ENCODE results near the gene VGLL4.

Gene VGLL4

DNA sequence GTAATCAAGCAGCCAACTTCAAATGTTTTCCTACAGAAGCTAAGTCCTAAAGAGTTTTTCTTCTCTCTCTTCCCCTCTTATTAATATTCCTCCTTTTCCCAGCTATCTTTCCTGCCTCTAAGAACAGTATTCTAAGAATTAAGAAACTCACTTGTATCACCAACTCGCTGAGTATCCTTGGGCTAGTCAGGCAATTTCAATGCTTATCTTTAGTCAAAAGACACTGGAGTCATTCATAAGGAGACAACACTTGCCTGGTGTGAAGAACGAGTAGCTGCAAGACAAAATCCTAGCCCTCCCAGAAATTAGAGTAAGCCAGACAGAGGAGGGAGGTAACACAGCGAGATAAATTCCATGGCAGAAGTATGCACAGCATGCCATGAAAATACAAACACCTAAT lies 10.7 kb downstream of the VGLL4 start:
- H3K4me3 ChIP-seq (ENCODE audit: low read length, poor library complexity, severe bottlenecking): peak overlapping the region; percentile 85
- H3K36me3 ChIP-seq (ENCODE audit: insufficient read depth, low read length): peaks cover 8% of the 10 kb centered on the region; the same call in 1 of the 2 replicates
- peaks cover 100% of the 10 kb centered on the region for H3K79me2 ChIP-seq (ENCODE audit: insufficient read depth, low read length)
- peaks cover 99% of the 10 kb centered on the region for H4K20me1 ChIP-seq (ENCODE audit: insufficient read depth, low read length, poor library complexity, severe bottlenecking)
- H3K9me3 ChIP-seq (ENCODE audit: insufficient read depth, low read depth, low read length): no peaks in the 10 kb centered on the region
- no peak overlapping the region for H3K9ac ChIP-seq (ENCODE audit: low read depth, low read length, poor library complexity, severe bottlenecking)
- H3F3A ChIP-seq (ENCODE audit: low read depth): no peaks in the 10 kb centered on the region
- H3K4me2 ChIP-seq (ENCODE audit: low read depth, low read length, poor library complexity, severe bottlenecking): peak overlapping the region; percentile 97
- H3K9me2 ChIP-seq (replicated peaks; ENCODE audit: low read depth, low read length): no peaks in the 10 kb centered on the region
- no peak for TF ChIP-seq EZH2phosphoT487 (IDR thresholded peaks at IDR 0.05; ENCODE audit: borderline replicate concordance)
- TF ChIP-seq, protein P1, sequence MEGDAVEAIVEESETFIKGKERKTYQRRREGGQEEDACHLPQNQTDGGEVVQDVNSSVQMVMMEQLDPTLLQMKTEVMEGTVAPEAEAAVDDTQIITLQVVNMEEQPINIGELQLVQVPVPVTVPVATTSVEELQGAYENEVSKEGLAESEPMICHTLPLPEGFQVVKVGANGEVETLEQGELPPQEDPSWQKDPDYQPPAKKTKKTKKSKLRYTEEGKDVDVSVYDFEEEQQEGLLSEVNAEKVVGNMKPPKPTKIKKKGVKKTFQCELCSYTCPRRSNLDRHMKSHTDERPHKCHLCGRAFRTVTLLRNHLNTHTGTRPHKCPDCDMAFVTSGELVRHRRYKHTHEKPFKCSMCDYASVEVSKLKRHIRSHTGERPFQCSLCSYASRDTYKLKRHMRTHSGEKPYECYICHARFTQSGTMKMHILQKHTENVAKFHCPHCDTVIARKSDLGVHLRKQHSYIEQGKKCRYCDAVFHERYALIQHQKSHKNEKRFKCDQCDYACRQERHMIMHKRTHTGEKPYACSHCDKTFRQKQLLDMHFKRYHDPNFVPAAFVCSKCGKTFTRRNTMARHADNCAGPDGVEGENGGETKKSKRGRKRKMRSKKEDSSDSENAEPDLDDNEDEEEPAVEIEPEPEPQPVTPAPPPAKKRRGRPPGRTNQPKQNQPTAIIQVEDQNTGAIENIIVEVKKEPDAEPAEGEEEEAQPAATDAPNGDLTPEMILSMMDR (conservative IDR thresholded peaks at IDR 0.05; ENCODE audit: low read length): no peak
- H3K27me3 ChIP-seq (ENCODE audit: insufficient read depth, low read length, poor library complexity, severe bottlenecking): no peaks in the 10 kb centered on the region
- H3K4me1 ChIP-seq (ENCODE audit: insufficient read depth, low read length, poor library complexity, severe bottlenecking): peaks cover 66% of the 10 kb centered on the region
- H2AFZ ChIP-seq (ENCODE audit: low read length): no peak overlapping the region

GRCh38 chr3:11632564-11632963 lies 11.2 kb downstream of the VGLL4 start:
- H3K9me2 ChIP-seq (replicated peaks; ENCODE audit: low read depth, low read length): no peaks in the 10 kb centered on the region
- no peak for TF ChIP-seq EZH2phosphoT487 (IDR thresholded peaks at IDR 0.05; ENCODE audit: borderline replicate concordance)
- TF ChIP-seq, protein P1 (conservative IDR thresholded peaks at IDR 0.05; ENCODE audit: low read length): no peak
- no peaks in the 10 kb centered on the region for H3F3A ChIP-seq (ENCODE audit: low read depth)
- H3K9me3 ChIP-seq (ENCODE audit: insufficient read depth, low read depth, low read length): no peaks in the 10 kb centered on the region
- no peak overlapping the region for H3K9ac ChIP-seq (ENCODE audit: low read depth, low read length, poor library complexity, severe bottlenecking)
- H3K4me2 ChIP-seq (ENCODE audit: low read depth, low read length, poor library complexity, severe bottlenecking): peak overlapping the region; percentile 97
- no peak overlapping the region for H2AFZ ChIP-seq (ENCODE audit: low read length)
- H3K4me1 ChIP-seq (ENCODE audit: insufficient read depth, low read length, poor library complexity, severe bottlenecking): peaks cover 67% of the 10 kb centered on the region
- H4K20me1 ChIP-seq (ENCODE audit: insufficient read depth, low read length, poor library complexity, severe bottlenecking): peaks cover 99% of the 10 kb centered on the region
- H3K79me2 ChIP-seq (ENCODE audit: insufficient read depth, low read length): peaks cover 100% of the 10 kb centered on the region
- peak overlapping the region; percentile 85 for H3K4me3 ChIP-seq (ENCODE audit: low read length, poor library complexity, severe bottlenecking)
- H3K27me3 ChIP-seq (ENCODE audit: insufficient read depth, low read length, poor library complexity, severe bottlenecking): no peaks in the 10 kb centered on the region
- H3K36me3 ChIP-seq (ENCODE audit: insufficient read depth, low read length): peaks cover 8% of the 10 kb centered on the region; the same call in 1 of the 2 replicates

GRCh38 chr3:11631820-11632219 lies 11.9 kb downstream of the VGLL4 start:
- Histone ChIP-seq H2AFZ (ENCODE audit: low read length) (no peak overlapping the region), H3K9ac (ENCODE audit: low read depth, low read length, poor library complexity, severe bottlenecking) (no peak overlapping the region), H3K4me2 (ENCODE audit: low read depth, low read length, poor library complexity, severe bottlenecking) (peak overlapping the region; percentile 97), H3K9me2 (replicated peaks; ENCODE audit: low read depth, low read length) (no peaks in the 10 kb centered on the region), H3K36me3 (ENCODE audit: insufficient read depth, low read length) (peaks cover 8% of the 10 kb centered on the region; the same call in 1 of the 2 replicates), H3K9me3 (ENCODE audit: insufficient read depth, low read depth, low read length) (no peaks in the 10 kb centered on the region), H3K27me3 (ENCODE audit: insufficient read depth, low read length, poor library complexity, severe bottlenecking) (no peaks in the 10 kb centered on the region), H4K20me1 (ENCODE audit: insufficient read depth, low read length, poor library complexity, severe bottlenecking) (peaks cover 99% of the 10 kb centered on the region), H3F3A (ENCODE audit: low read depth) (no peaks in the 10 kb centered on the region), H3K4me1 (ENCODE audit: insufficient read depth, low read length, poor library complexity, severe bottlenecking) (peaks cover 63% of the 10 kb centered on the region), H3K4me3 (ENCODE audit: low read length, poor library complexity, severe bottlenecking) (peak overlapping the region; percentile 41), H3K79me2 (ENCODE audit: insufficient read depth, low read length) (peaks cover 100% of the 10 kb centered on the region)
- TF ChIP-seq, protein P1 (conservative IDR thresholded peaks at IDR 0.05; ENCODE audit: low read length): no peak
- no peak for TF ChIP-seq EZH2phosphoT487 (IDR thresholded peaks at IDR 0.05; ENCODE audit: borderline replicate concordance)

Measured in Loucy (cell line).